Activated CD4-positive, alpha-beta T cell treated with anti-CD3 and anti-CD28 coated beads, Interleukin-10, Interleukin-2, amounts not matched to agents 100 ng/mL and 50 ng/mL, durations not matched to agents 16 hours and 8 hours (primary cell): ENCODE data around the gene PTPRD.

ENCODE experiments used
- DNase-seq: peaks from one replicate; pipeline ENCODE4 v3.0.0-alpha.2; 2020

PTPRD gene

GRCh38 chr9:8337834-8338766 is 2274.7 kb downstream of the PTPRD start:
- no peak for DNase-seq

GRCh38 chr9:8332871-8333270 is 2279.9 kb downstream of the PTPRD start:
- DNase-seq: no peak

- DNase-seq: no peak
These were observed 2280.5 kb downstream of the PTPRD start for GRCh38 chr9:8332331-8332650.

GRCh38 chr9:8331507-8332330 is 2281.1 kb downstream of the PTPRD start:
- no peak for DNase-seq

- DNase-seq: no peak
These were observed 2283.1 kb downstream of the PTPRD start for GRCh38 chr9:8329561-8330283.

- no peak for DNase-seq
These were observed 2297.6 kb downstream of the PTPRD start for GRCh38 chr9:8315211-8315610.

- no peak for DNase-seq
These were observed 2303.5 kb downstream of the PTPRD start for GRCh38 chr9:8309258-8309657.

- no peak for DNase-seq
These were observed 2308.1 kb downstream of the PTPRD start for GRCh38 chr9:8304720-8305119.

GRCh38 chr9:8301296-8301695 is 2311.5 kb downstream of the PTPRD start:
- DNase-seq: no peak

- DNase-seq: no peak
These were observed 2315.8 kb downstream of the PTPRD start for GRCh38 chr9:8297047-8297446.

GRCh38 chr9:8292657-8293056 is 2320.1 kb downstream of the PTPRD start:
- DNase-seq: no peak

- no peak for DNase-seq
These were observed 2323.1 kb downstream of the PTPRD start for GRCh38 chr9:8289681-8290080.

- no peak for DNase-seq
These were observed 2324.8 kb downstream of the PTPRD start for GRCh38 chr9:8287970-8288369.

- DNase-seq: no peak
These were observed 2325.3 kb downstream of the PTPRD start for GRCh38 chr9:8287501-8287900.

- no peak for DNase-seq
These were observed 2327.9 kb downstream of the PTPRD start for GRCh38 chr9:8284884-8285283.

GRCh38 chr9:8282535-8282934 is 2330.3 kb downstream of the PTPRD start:
- no peak for DNase-seq

GRCh38 chr9:8280811-8281210 is 2332.0 kb downstream of the PTPRD start:
- DNase-seq: no peak

GRCh38 chr9:8278048-8278447 is 2334.8 kb downstream of the PTPRD start:
- no peak for DNase-seq

GRCh38 chr9:8270235-8270634 is 2342.6 kb downstream of the PTPRD start:
- no peak for DNase-seq

GRCh38 chr9:8268881-8269280 is 2343.9 kb downstream of the PTPRD start:
- no peak for DNase-seq

- DNase-seq: no peak
These were observed 2344.5 kb downstream of the PTPRD start for GRCh38 chr9:8268216-8268878.

GRCh38 chr9:8267636-8268035 is 2345.2 kb downstream of the PTPRD start:
- DNase-seq: no peak

- no peak for DNase-seq
These were observed 2345.9 kb downstream of the PTPRD start for GRCh38 chr9:8266861-8267260.
